ENCODE measurements around the gene RABL6. TPM values are rescaled to one million over a fixed set of nuclear protein-coding genes. Genes with fewer than 3 reads are reported as not detected.

The RABL6 gene
- total RNA-seq, 3 donors from 2014 or later (not counting 1 experiment from before 2014, with no cell fraction given), result 72.7 to 82.5 (median 75.9) TPM

GRCh38 chr9:136838314-136839228, 30.8 kb downstream of the RABL6 start:
- Mint-ChIP-seq H3K9me3 (no peaks in the 10 kb centered on the region), H3K4me3 (no peak overlapping the region), H3K27ac (no peak overlapping the region), H3K27me3 (ENCODE audit: low read depth in 2 of 2) (no peaks in the 10 kb centered on the region), H3K36me3 (no peaks in the 10 kb centered on the region), H3K4me1 (peaks cover 7 to 16% of the 10 kb centered on the region in 2 donors)
- Histone ChIP-seq H3K4me1 (ENCODE audit: control insufficient read depth, insufficient read depth, low read length) (peaks cover 19% of the 10 kb centered on the region), H3K4me3 (ENCODE audit: low read length) (no peak overlapping the region), H3K27me3 (ENCODE audit: control insufficient read depth, insufficient read depth, low read length) (no peaks in the 10 kb centered on the region), H3K9me3 (ENCODE audit: control insufficient read depth, insufficient read depth, low read length) (no peaks in the 10 kb centered on the region), H3K27ac (ENCODE audit: low read length) (no peak overlapping the region), H3K36me3 (ENCODE audit: control insufficient read depth, insufficient read depth, low read length) (peaks cover 11% of the 10 kb centered on the region)
- DNase-seq (no peak), ATAC-seq (no peak)
- WGBS (ENCODE audit: insufficient coverage), result 92% methylated on average over 29 of the region's 29 CpGs
- TF ChIP-seq CTCF (IDR thresholded peaks at IDR 0.05), result no peak
- intact Hi-C loops (cut with micrococcal nuclease), result no loop called here

- intact Hi-C loops (cut with micrococcal nuclease), result loop anchor here (5.0 to 10.0 kb wide), 3 partner anchors 32 to 305 kb away; partner anchors contain the start of gene RABL6
- Mint-ChIP-seq H3K4me1 (peaks cover 11 to 20% of the 10 kb centered on the region in 2 donors), H3K9me3 (no peaks in the 10 kb centered on the region), H3K27me3 (ENCODE audit: low read depth in 2 of 2) (no peaks in the 10 kb centered on the region), H3K27ac (peak overlapping the region in 1 of 2 donors; percentile 2), H3K4me3 (peak overlapping the region; percentile 51), H3K36me3 (no peaks in the 10 kb centered on the region)
- WGBS (ENCODE audit: insufficient coverage), result 94% methylated on average over 36 of the region's 36 CpGs
- Histone ChIP-seq H3K27me3 (ENCODE audit: control insufficient read depth, insufficient read depth, low read length) (no peaks in the 10 kb centered on the region), H3K4me1 (ENCODE audit: control insufficient read depth, insufficient read depth, low read length) (peaks cover 27% of the 10 kb centered on the region), H3K27ac (ENCODE audit: low read length) (no peak overlapping the region), H3K9me3 (ENCODE audit: control insufficient read depth, insufficient read depth, low read length) (no peaks in the 10 kb centered on the region), H3K4me3 (ENCODE audit: low read length) (no peak overlapping the region), H3K36me3 (ENCODE audit: control insufficient read depth, insufficient read depth, low read length) (peaks cover 11% of the 10 kb centered on the region)
- no peak for TF ChIP-seq CTCF (IDR thresholded peaks at IDR 0.05)
- ATAC-seq (no peak), DNase-seq (no peak)
These were observed 31.7 kb downstream of the RABL6 start for GRCh38 chr9:136839229-136840139.

- peak overlapping the region in 1 of 2 donors; percentile 2 for H3K27ac Mint-ChIP-seq
- intact Hi-C loops (cut with micrococcal nuclease), result loop anchor here (5.0 to 10.0 kb wide), 3 partner anchors 33 to 306 kb away; partner anchors contain the start of gene RABL6
- DNase-seq (no peak), ATAC-seq (no peak)
- Histone ChIP-seq H3K4me1 (ENCODE audit: control insufficient read depth, insufficient read depth, low read length) (peaks cover 31% of the 10 kb centered on the region), H3K4me3 (ENCODE audit: low read length) (no peak overlapping the region), H3K9me3 (ENCODE audit: control insufficient read depth, insufficient read depth, low read length) (no peaks in the 10 kb centered on the region), H3K27me3 (ENCODE audit: control insufficient read depth, insufficient read depth, low read length) (peaks cover 3% of the 10 kb centered on the region), H3K36me3 (ENCODE audit: control insufficient read depth, insufficient read depth, low read length) (peaks cover 13% of the 10 kb centered on the region), H3K27ac (ENCODE audit: low read length) (no peak overlapping the region)
- no peaks in the 10 kb centered on the region for H3K36me3 Mint-ChIP-seq
- no peaks in the 10 kb centered on the region for H3K27me3 Mint-ChIP-seq (ENCODE audit: low read depth in 2 of 2)
- TF ChIP-seq CTCF (IDR thresholded peaks at IDR 0.05), result no peak
- peak overlapping the region; percentile 51 for H3K4me3 Mint-ChIP-seq
- WGBS (ENCODE audit: insufficient coverage), result 93% methylated on average over 32 of the region's 32 CpGs
- no peaks in the 10 kb centered on the region for H3K9me3 Mint-ChIP-seq
- H3K4me1 Mint-ChIP-seq, result peaks cover 11 to 20% of the 10 kb centered on the region in 2 donors
These were observed 32.6 kb downstream of the RABL6 start for GRCh38 chr9:136840140-136840876.
